GM12878 (cell line): Measurements from ENCODE around the gene APBB1IP. TPM values are rescaled to one million over a fixed set of nuclear protein-coding genes. Genes with fewer than 3 reads are reported as not detected.
A peak's percentile ranks its signal among the peaks of the same experiment; 100 is the strongest.

ENCODE experiments used
- ATAC-seq: fragments of 200-7000 bp; cut with Tn5 transposase; 3 replicates; pipeline ENCODE4 v1.9.1; 2020; ENCODE audit warnings: mild to moderate bottlenecking, moderate library complexity
- BruUV-seq: library from RNA; stranded (reverse); fragments of 400-500 nt; replicated peaks from 2 replicates; lab custom pipeline; 2021; lab: Mats Ljungman, UMichigan
- CTCF ChIA-PET: fragments of 300-600 bp; sonication (Branson Sonifier 250); formaldehyde crosslinking; extraction: SDS; loops from one replicate; lab custom pipeline; 2021; ENCODE audit warnings: inconsistent platforms; lab: Yijun Ruan, JAX
- POLR2A ChIA-PET: fragments of 350-600 bp; formaldehyde crosslinking; extraction: SDS; loops from one replicate; lab custom pipeline; 2021; ENCODE audit warnings: inconsistent platforms; lab: Charles Lee
- RAD21 ChIA-PET: fragments of 300-600 bp; sonication (Branson Sonifier 250); formaldehyde crosslinking; loops from one replicate; lab custom pipeline; 2023; ENCODE audit warnings: antibody characterized with exemption; ENCODE audit not compliant: unreplicated experiment; lab: Charles Lee
- SMC1A ChIA-PET: fragments of 300-600 bp; sonication (Branson Sonifier 250); formaldehyde crosslinking; loops from one replicate; lab custom pipeline; 2023; ENCODE audit not compliant: unreplicated experiment, uncharacterized antibody; lab: Charles Lee
- DNase-seq: peaks from one replicate; pipeline ENCODE4 v3.0.0-alpha.2; 2011; ENCODE audit warnings: low read depth, low spot score
- FAIRE-seq: peaks from 3 replicates; lab custom pipeline; 2011; peaks lifted over from hg19 to GRCh38; lab: Jason Lieb, UNC
- H2AFZ ChIP-seq: 2 replicates; pipeline ENCODE4 v1.6.0; 2011; ENCODE audit warnings: low read depth, low read length, control low read depth; ENCODE audit not compliant: control insufficient read depth
- H3K27ac ChIP-seq: 2 replicates; pipeline ENCODE4 v1.5.1; 2011; ENCODE audit warnings: control low read depth; ENCODE audit not compliant: control insufficient read depth, insufficient read depth
- H3K27me3 ChIP-seq, 2 experiments: replicated peaks in 1 of 2; 2 replicates each; pipeline versions ENCODE4 v1.6.0 to v1.6.1; 2011; ENCODE audit warnings: low read length in 1 of 2; ENCODE audit not compliant: control insufficient read depth in 2 of 2, insufficient read depth in 2 of 2
- H3K36me3 ChIP-seq, 2 experiments: 2 replicates each; pipeline ENCODE4 v1.5.1; 2011; ENCODE audit warnings: low read length in 1 of 2; ENCODE audit not compliant: control insufficient read depth in 2 of 2, insufficient read depth in 2 of 2
- H3K4me1 ChIP-seq: 2 replicates; pipeline ENCODE4 v1.6.1; 2011; ENCODE audit warnings: mild to moderate bottlenecking, low read length, moderate library complexity, mixed read lengths; ENCODE audit not compliant: control insufficient read depth, insufficient read depth
- H3K4me2 ChIP-seq: 2 replicates; pipeline ENCODE4 v1.6.0; 2011; ENCODE audit warnings: control low read depth; ENCODE audit not compliant: control insufficient read depth, insufficient read depth
- H3K4me3 ChIP-seq: fragments of 200-600 bp; sonication (generic); 2 replicates; pipeline ENCODE4 v1.5.1; 2016
- H3K79me2 ChIP-seq: 2 replicates; pipeline ENCODE4 v1.6.0; 2011; ENCODE audit warnings: low read length; ENCODE audit not compliant: control insufficient read depth, insufficient read depth
- H3K9ac ChIP-seq: 2 replicates; pipeline ENCODE4 v1.8.0; 2011; ENCODE audit warnings: low read length, control low read depth, mixed read lengths; ENCODE audit not compliant: control insufficient read depth, insufficient read depth
- H3K9me3 ChIP-seq: replicated peaks from 3 replicates; pipeline ENCODE4 v1.5.1; 2011; ENCODE audit warnings: mild to moderate bottlenecking, low read length; ENCODE audit not compliant: control insufficient read depth, insufficient read depth
- H4K20me1 ChIP-seq: 2 replicates; pipeline ENCODE4 v1.6.0; 2011; ENCODE audit not compliant: control insufficient read depth, insufficient read depth
- BACH1 ChIP-seq: fragments of 450-650 bp; IDR thresholded peaks from 2 replicates; pipeline ENCODE4 v1.6.1; 2017; ENCODE audit warnings: mild to moderate bottlenecking, borderline replicate concordance
- BHLHE40 ChIP-seq, 2 experiments: fragments of 450-650 bp in 1 of 2; IDR thresholded peaks; 2 replicates each; pipeline ENCODE4 v1.6.1; 2011 to 2017; ENCODE audit warnings: low read depth in 2 of 2, borderline replicate concordance in 1 of 2, improper control_type of control experiment in 1 of 2, low read length in 1 of 2, mild to moderate bottlenecking in 1 of 2
- CHD1 ChIP-seq: IDR thresholded peaks from 2 replicates; pipeline ENCODE4 v1.6.1; 2012; ENCODE audit warnings: low read depth, low read length, improper control_type of control experiment
- CHD4 ChIP-seq: fragments of 200-600 bp; sonication (generic); IDR thresholded peaks from 2 replicates; pipeline ENCODE4 v1.6.1; 2016; ENCODE audit warnings: mild to moderate bottlenecking
- ESRRA ChIP-seq: IDR thresholded peaks from 2 replicates; pipeline ENCODE4 v1.6.1; 2012; ENCODE audit warnings: mild to moderate bottlenecking, low read length, improper control_type of control experiment
- ETV6 ChIP-seq, 2 experiments: fragments of 450-650 bp in 1 of 2; IDR thresholded peaks in 1 of 2; conservative IDR thresholded peaks in 1 of 2; 2 replicates each; pipeline ENCODE4 v1.6.1; 2014; ENCODE audit warnings: antibody characterized with exemption in 1 of 2, borderline replicate concordance in 1 of 2, low read depth in 1 of 2, mild to moderate bottlenecking in 1 of 2, moderate library complexity in 1 of 2
- GABPA ChIP-seq: IDR thresholded peaks from 2 replicates; pipeline ENCODE4 v1.6.1; 2014; ENCODE audit warnings: antibody characterized with exemption, low read depth, mild to moderate bottlenecking, inconsistent platforms
- JUNB ChIP-seq: IDR thresholded peaks from 2 replicates; pipeline ENCODE4 v1.6.1; 2016; ENCODE audit warnings: antibody characterized with exemption, mild to moderate bottlenecking
- KDM1A ChIP-seq: fragments of 200-600 bp; sonication (generic); IDR thresholded peaks from 2 replicates; pipeline ENCODE4 v1.6.1; 2016; ENCODE audit warnings: borderline replicate concordance
- MEF2B ChIP-seq: fragments of 450-650 bp; IDR thresholded peaks from 2 replicates; pipeline ENCODE4 v1.6.1; 2018; ENCODE audit warnings: mild to moderate bottlenecking, moderate library complexity; ENCODE audit not compliant: partially characterized antibody, poor library complexity, severe bottlenecking
- NBN ChIP-seq: fragments of 450-650 bp; IDR thresholded peaks from 2 replicates; pipeline ENCODE4 v1.6.1; 2016
- NFYA ChIP-seq: IDR thresholded peaks from 2 replicates; pipeline ENCODE4 v1.6.1; 2011; ENCODE audit warnings: low read depth, mild to moderate bottlenecking, low read length, improper control_type of control experiment, borderline replicate concordance
- RAD51 ChIP-seq: fragments of 450-650 bp; IDR thresholded peaks from 2 replicates; pipeline ENCODE4 v1.6.1; 2016; ENCODE audit warnings: moderate library complexity, mild to moderate bottlenecking, inconsistent platforms
- RBBP5 ChIP-seq: fragments of 200-600 bp; sonication (generic); conservative IDR thresholded peaks from 2 replicates; pipeline ENCODE4 v1.6.1; 2016
- SMAD1 ChIP-seq: fragments of 450-650 bp; IDR thresholded peaks from 2 replicates; pipeline ENCODE4 v1.6.1; 2018; ENCODE audit warnings: mild to moderate bottlenecking, low read depth; ENCODE audit not compliant: partially characterized antibody
- TCF12 ChIP-seq: IDR thresholded peaks from 2 replicates; pipeline ENCODE4 v1.6.1; 2011; ENCODE audit warnings: low read depth, mild to moderate bottlenecking, low read length
- ZNF24 ChIP-seq: fragments of 450-650 bp; IDR thresholded peaks from 2 replicates; pipeline ENCODE4 v1.6.1; 2017; ENCODE audit warnings: antibody characterized with exemption, mild to moderate bottlenecking
- WGBS: methylation state at CpG from one replicate; pipeline ENCODE4 v1.1.6; 2016; ENCODE audit warnings: low lambda C conversion rate; ENCODE audit not compliant: insufficient replicate concordance, insufficient coverage; ENCODE audit errors: missing lambda C conversion rate; 5-methylcytosine and 5-hydroxymethylcytosine counted together
- in situ Hi-C: fragments of 300-500 bp; cut with MboI; formaldehyde crosslinking; loops from 9 replicates; pipeline ENCODE4 v1.14.3; 2018; ENCODE audit warnings: mixed read lengths
- intact Hi-C: fragments of 100-400 bp; cut with micrococcal nuclease; formaldehyde crosslinking; loops from one replicate; pipeline ENCODE4 v1.14.2; 2022; ENCODE audit not compliant: unreplicated experiment
- polyA plus RNA-seq, 11 experiments: library from polyadenylated mRNA; depleted of rRNA in 4 of 11; unstranded in 6 of 11; stranded (reverse) in 5 of 11; fragments of >200 nt; fragmentation: Nextera tagmentation in 4 of 11; fragmentation: Illumina TruSeq in 1 of 11; extraction: Ambion mirVana in 4 of 11; extraction: Trizol in 1 of 11; gene quantifications; 1 replicate in 1 of 11; 2 replicates in 10 of 11; pipeline versions ENCODE4 v1.2.1 to v1.2.3, GENCODE V29; 2011 to 2016; ENCODE audit warnings: inconsistent platforms in 2 of 11, missing spikeins in 2 of 11, low read depth in 1 of 11
- total RNA-seq, 4 experiments: library from RNA; depleted of rRNA in 3 of 4; stranded (reverse); fragments of >200 nt in 3 of 4; fragmentation: Illumina TruSeq in 1 of 4; extraction: Trizol in 1 of 4; gene quantifications; 2 replicates each; pipeline versions ENCODE4 v1.2.1 to v1.2.3, GENCODE V29; 2013 to 2021
- TF ChIP-seq, protein P1 (sequence below): fragments of 450-650 bp; IDR thresholded peaks from 2 replicates; pipeline ENCODE4 v1.6.1; 2017; ENCODE audit warnings: borderline replicate concordance
- TF ChIP-seq, protein P2 (sequence below): fragments of 450-650 bp; formaldehyde crosslinking; IDR thresholded peaks from 2 replicates; pipeline ENCODE4 v1.4.0; 2020; ENCODE audit warnings: mild to moderate bottlenecking, moderate library complexity
- TF ChIP-seq, protein P3 (sequence below): IDR thresholded peaks from 2 replicates; pipeline ENCODE4 v1.6.1; 2012; ENCODE audit warnings: low read depth, low read length, improper control_type of control experiment

The APBB1IP gene
- total and polyA plus RNA-seq, 10 of the 15 experiments (the other 5 are each of a cell fraction or from before 2014, with no cell fraction given): 7.3 to 67.4 (median 19.9) TPM

DNA sequence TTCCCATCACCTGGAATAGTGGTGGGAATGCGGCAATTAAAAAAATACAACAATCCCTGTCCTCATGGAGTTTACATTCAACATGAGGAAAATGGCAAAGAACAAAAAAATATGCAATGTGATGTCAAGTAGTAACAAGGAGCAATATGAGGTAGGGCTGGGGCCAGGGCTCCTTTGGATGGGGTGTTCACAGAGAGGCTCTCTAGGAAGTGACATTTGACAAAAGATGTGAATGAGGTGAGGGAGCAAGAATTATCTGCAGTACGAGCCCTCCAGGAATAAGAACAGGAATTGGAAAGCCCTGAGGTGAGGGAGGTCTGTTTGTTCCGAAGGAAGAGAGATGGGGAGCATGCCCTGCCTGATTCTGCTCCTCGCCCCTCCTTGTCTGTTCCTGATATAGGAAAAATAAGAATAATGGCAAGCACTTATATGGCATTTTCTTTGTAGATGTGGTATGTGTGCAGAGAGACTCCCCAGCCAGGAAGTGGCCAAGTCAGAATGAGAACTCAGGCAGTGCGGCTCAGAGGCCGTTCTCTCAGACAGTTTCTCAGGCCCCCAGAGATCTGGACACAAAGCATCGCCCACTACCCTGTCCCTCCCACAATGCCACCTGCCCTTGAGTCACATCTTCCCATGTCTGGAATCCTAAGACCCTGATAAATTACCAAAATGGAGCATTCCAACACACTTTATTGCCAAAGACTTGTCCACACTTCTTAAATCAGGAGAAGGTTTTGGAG is 105.6 kb downstream of the APBB1IP start:
- no peak overlapping the region; the same call in none of the 2 replicates for H2AFZ ChIP-seq
- peak overlapping the region; percentile 41 for H3K4me3 ChIP-seq
- peak overlapping the region; percentile 76 for H3K4me2 ChIP-seq
- peaks cover 4 to 29% of the 10 kb centered on the region in 2 experiments; a peak in 3 of 4 replicates for H3K36me3 ChIP-seq
- DNase-seq: peak; percentile 41
- RAD21 ChIA-PET: no interaction called here
- BruUV-seq: no TSS peak
- peak overlapping the region; percentile 44 for H3K9ac ChIP-seq
- no peaks in the 10 kb centered on the region; the same call in 2 of the 3 replicates for H3K9me3 ChIP-seq
- H3K27ac ChIP-seq: peak overlapping the region; percentile 85
- SMC1A ChIA-PET: no interaction called here
- in situ Hi-C loops: no loop called here
- no peaks in the 10 kb centered on the region for H3K79me2 ChIP-seq
- 24% methylated on average over 7 of the region's 7 CpGs for WGBS
- POLR2A ChIA-PET: no interaction called here
- H4K20me1 ChIP-seq: no peaks in the 10 kb centered on the region
- peaks cover 28% of the 10 kb centered on the region for H3K4me1 ChIP-seq
- peak; percentile 93 for ATAC-seq
- no peaks in the 10 kb centered on the region for H3K27me3 ChIP-seq
- CTCF ChIA-PET: no interaction called here
- FAIRE-seq: no peak
- intact Hi-C loops: loop anchor here (5.0 kb wide), 2 partner anchors 61 to 96 kb away; no protein-coding TSS in a partner anchor
- TF ChIP-seq MEF2B (peak; percentile 32), CHD1 (no peak), RAD51 (no peak), TCF12 (peak; percentile 71; the same call in 1 of the 2 replicates), CHD4 (no peak), ZNF24 (no peak), GABPA (no peak), BACH1 (no peak), JUNB (peak; percentile 81), ESRRA (no peak), NFYA (no peak), SMAD1 (no peak), BHLHE40 (IDR thresholded peaks at IDR 0.05; ENCODE audit: borderline replicate concordance in 1 of 2, low read depth in 2 of 2, low read length in 1 of 2) (no peak), NBN (no peak), KDM1A (no peak), RBBP5 (no peak), ETV6 (conservative IDR thresholded peaks at IDR 0.05 in 1 of 2, IDR thresholded peaks at IDR 0.05 in 1 of 2; ENCODE audit: borderline replicate concordance in 1 of 2, low read depth in 1 of 2) (peak in 1 of 2 experiments; percentile 55; a peak in 1 of 4 replicates)
- TF ChIP-seq, protein P1, sequence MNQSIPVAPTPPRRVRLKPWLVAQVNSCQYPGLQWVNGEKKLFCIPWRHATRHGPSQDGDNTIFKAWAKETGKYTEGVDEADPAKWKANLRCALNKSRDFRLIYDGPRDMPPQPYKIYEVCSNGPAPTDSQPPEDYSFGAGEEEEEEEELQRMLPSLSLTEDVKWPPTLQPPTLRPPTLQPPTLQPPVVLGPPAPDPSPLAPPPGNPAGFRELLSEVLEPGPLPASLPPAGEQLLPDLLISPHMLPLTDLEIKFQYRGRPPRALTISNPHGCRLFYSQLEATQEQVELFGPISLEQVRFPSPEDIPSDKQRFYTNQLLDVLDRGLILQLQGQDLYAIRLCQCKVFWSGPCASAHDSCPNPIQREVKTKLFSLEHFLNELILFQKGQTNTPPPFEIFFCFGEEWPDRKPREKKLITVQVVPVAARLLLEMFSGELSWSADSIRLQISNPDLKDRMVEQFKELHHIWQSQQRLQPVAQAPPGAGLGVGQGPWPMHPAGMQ: no peak
- TF ChIP-seq, protein P2, sequence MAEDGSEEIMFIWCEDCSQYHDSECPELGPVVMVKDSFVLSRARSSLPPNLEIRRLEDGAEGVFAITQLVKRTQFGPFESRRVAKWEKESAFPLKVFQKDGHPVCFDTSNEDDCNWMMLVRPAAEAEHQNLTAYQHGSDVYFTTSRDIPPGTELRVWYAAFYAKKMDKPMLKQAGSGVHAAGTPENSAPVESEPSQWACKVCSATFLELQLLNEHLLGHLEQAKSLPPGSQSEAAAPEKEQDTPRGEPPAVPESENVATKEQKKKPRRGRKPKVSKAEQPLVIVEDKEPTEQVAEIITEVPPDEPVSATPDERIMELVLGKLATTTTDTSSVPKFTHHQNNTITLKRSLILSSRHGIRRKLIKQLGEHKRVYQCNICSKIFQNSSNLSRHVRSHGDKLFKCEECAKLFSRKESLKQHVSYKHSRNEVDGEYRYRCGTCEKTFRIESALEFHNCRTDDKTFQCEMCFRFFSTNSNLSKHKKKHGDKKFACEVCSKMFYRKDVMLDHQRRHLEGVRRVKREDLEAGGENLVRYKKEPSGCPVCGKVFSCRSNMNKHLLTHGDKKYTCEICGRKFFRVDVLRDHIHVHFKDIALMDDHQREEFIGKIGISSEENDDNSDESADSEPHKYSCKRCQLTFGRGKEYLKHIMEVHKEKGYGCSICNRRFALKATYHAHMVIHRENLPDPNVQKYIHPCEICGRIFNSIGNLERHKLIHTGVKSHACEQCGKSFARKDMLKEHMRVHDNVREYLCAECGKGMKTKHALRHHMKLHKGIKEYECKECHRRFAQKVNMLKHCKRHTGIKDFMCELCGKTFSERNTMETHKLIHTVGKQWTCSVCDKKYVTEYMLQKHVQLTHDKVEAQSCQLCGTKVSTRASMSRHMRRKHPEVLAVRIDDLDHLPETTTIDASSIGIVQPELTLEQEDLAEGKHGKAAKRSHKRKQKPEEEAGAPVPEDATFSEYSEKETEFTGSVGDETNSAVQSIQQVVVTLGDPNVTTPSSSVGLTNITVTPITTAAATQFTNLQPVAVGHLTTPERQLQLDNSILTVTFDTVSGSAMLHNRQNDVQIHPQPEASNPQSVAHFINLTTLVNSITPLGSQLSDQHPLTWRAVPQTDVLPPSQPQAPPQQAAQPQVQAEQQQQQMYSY (CRISPR knock-in tag): no peak
- TF ChIP-seq, protein P3, sequence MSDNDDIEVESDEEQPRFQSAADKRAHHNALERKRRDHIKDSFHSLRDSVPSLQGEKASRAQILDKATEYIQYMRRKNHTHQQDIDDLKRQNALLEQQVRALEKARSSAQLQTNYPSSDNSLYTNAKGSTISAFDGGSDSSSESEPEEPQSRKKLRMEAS: no peak
